HFF-Myc (cell line): ENCODE results near the gene GNB1L.

ENCODE experiments used
- DNase-seq: peaks from one replicate; pipeline ENCODE4 v3.0.0-alpha.2; 2011; ENCODE audit warnings: low read depth; ENCODE audit errors: extremely low read depth
- H3K4me3 ChIP-seq: replicated peaks from 2 replicates; pipeline ENCODE4 v1.5.1; 2011; ENCODE audit warnings: low read depth, mild to moderate bottlenecking, control low read depth, low read length
- TF ChIP-seq, protein P1 (sequence below): IDR thresholded peaks from 2 replicates; pipeline ENCODE4 v1.5.1; 2012; ENCODE audit warnings: mild to moderate bottlenecking, low read depth, low read length, control low read depth; ENCODE audit errors: missing control alignments

The GNB1L gene

DNA sequence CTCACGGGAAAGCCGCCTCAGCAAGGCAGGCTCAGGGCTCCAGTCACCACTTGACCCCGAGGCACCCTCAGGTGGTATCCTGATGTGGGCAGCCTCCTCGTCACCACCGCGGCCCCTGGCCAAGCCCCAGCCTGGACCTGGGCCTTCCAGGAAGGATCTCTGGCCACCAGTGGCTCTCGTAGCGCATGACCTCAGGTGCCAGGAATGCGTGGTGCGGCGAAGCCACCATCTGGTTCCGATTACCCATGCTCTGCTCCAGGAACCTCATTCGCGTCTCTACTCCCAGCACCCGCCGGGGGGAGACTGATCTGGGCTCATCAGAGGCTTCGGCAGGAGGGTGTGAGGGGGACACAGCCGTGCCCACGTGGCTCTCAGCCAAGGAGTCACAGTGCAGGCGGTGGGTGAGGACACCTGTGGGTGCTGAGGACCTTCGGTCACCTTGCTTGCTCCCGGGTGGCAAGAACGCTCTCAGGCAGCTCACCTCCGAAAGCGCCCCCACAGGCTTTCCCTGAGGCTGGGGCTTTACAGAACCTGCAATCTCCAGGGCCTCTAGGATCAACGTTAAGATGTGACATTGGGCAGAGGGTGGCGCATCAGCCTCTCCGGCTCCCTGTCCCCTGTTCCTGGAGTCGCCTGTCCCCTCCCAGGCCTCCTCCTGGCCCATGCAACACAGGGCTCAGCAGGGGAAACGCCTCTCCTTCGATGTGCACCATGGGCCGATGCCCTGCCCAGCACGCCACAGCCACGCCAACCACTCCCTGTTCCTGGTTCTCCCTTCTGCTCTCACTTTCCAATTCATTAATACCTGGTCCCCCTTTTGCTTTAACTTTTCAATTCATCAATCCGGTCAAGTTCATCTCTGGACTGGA is 55.1 kb downstream of the GNB1L start:
- DNase-seq, result peak; percentile 98
- no peak overlapping the region for H3K4me3 ChIP-seq
- TF ChIP-seq, protein P1, sequence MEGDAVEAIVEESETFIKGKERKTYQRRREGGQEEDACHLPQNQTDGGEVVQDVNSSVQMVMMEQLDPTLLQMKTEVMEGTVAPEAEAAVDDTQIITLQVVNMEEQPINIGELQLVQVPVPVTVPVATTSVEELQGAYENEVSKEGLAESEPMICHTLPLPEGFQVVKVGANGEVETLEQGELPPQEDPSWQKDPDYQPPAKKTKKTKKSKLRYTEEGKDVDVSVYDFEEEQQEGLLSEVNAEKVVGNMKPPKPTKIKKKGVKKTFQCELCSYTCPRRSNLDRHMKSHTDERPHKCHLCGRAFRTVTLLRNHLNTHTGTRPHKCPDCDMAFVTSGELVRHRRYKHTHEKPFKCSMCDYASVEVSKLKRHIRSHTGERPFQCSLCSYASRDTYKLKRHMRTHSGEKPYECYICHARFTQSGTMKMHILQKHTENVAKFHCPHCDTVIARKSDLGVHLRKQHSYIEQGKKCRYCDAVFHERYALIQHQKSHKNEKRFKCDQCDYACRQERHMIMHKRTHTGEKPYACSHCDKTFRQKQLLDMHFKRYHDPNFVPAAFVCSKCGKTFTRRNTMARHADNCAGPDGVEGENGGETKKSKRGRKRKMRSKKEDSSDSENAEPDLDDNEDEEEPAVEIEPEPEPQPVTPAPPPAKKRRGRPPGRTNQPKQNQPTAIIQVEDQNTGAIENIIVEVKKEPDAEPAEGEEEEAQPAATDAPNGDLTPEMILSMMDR, result peak; percentile 6

DNA sequence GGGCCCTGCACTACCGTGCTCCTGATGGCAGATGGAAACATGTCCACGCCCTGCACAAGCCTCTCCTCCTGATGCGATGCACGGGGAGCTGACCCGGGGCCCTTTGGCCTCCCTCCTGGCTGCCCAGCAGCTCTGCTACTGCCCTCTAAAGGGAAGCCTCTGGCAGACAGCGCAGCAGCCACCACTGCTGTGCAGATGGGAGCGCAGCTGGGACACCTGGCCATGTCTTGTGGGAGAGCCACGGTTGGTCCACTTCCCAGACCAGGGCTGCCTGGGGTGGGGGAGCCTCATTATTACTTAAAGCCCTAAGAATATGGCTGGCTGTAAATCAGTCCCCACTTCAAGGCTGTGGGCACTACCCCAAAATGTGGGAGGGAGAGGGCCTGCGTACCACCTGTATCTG is 55.8 kb downstream of the GNB1L start:
- no peak overlapping the region for H3K4me3 ChIP-seq
- TF ChIP-seq, protein P1, result no peak
- DNase-seq, result no peak

DNA sequence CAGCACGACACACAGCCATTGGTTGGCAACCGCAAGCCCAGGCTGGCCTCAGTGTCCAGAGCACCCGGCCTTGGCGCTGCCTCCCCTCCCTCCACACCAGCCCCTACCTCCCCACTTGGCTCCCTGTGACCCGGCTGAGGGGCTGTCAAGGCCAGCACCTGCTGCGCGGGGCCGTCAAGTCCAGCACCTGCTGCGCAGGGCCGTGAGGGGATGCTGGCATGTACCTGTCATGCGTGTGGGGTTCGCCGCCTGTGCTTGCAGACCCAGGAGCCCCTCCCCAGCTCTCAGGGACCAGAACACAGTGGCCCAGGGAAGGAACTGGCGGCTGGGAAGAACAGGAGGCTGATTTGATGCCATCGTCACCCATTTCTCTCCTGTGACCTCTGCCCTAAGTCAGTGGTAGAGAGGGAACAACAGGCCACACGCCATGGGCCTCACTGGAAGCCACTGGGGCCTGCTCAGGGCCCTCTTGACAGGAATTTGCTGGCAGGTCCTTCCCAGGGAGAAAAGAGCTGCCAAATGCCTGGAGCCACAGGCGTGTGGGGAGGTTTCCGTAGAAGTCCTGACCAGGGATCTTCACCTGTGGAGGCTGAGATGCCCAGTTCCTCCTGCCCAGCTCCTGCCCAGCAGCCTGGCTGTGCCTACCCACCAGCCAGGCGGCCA is 56.5 kb downstream of the GNB1L start:
- TF ChIP-seq, protein P1, result no peak
- H3K4me3 ChIP-seq, result no peak overlapping the region
- DNase-seq, result no peak

DNA sequence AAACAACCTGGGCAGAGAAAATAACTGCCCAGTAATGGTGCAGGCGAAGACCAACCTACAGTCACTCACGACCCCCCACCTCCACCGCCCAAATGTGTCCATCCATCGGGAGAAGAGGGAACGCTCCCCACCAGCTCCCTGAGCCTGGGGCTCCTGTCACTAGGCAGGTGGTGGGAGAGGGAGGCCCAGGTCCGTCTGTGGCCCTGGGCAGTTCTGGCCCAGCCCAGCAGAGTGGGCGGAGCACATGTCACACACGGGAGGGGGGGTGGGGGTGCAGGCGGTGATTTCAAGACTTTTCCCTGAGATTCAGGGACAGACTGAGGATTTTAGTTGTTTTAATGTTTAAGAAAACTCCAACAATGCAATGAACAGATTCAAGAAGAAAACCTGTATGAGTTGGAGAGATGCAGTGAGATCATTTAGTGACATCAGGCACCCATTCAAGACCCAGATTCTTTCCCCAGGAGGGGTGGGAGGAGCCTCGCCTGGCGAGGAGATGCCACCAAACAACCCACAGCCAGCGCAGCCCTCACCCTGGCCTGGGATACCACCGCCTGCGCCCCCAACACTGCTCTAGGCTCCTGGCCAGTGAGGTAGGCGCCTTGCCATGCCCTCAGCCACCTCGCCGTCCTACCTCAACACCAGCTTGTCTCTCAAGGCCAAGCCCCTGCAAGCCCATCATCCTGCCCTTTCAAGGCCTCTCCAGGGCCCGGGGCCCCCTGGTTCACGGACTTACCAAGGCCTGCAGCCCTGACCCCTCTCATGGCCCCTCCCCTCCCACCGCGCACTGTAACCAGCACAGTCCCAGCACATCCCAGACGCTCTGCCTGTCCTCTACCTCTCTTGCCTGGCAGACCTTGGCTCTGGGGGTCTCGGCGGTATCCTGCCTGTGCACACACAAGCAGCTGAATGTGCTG is 57.3 kb downstream of the GNB1L start:
- H3K4me3 ChIP-seq, result no peak overlapping the region
- TF ChIP-seq, protein P1, result no peak

DNA sequence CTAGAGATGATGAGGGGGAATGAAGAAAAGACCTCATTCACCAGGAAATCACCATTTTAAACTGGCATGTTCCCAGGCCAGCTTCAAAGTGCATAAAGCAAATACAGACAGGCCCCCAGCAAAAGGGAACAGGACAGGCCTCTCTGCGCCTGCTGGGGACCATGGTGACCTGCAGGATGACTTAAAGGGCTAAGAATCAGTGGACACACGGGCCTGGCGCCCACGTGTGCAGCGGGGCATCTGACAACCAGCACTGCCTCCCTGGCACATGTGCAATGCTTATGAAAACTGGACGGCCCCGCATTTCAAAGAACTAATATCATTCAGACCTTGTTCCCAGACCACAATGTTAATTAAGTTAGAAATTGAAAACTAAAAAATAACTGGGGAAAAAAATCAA is 58.5 kb downstream of the GNB1L start:
- TF ChIP-seq, protein P1, result no peak

More for the DNA sequence above, 57.3 kb downstream of the GNB1L start:
- no peak for DNase-seq

DNA sequence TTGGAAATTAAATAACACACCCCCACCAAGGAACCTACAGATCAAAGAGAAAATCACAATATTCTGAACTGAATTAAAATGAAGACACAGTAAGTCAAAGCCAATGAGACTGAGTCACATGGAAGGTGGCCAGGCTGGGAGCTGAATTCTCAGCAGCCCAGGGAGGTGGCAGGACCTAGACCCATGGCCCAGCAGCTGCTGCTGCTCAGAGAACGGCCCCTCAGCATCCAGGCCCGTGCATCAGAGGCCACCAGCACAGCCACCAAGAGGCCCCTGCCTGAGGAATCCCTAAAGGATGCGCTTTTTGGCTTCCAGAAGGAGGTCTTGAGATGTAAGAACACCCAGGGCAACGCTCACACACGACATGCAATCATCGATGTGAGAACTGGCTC is 59.1 kb downstream of the GNB1L start:
- TF ChIP-seq, protein P1, result no peak
- DNase-seq, result no peak
- H3K4me3 ChIP-seq, result no peak overlapping the region

More for the DNA sequence above, 58.5 kb downstream of the GNB1L start:
- DNase-seq, result no peak
- H3K4me3 ChIP-seq, result no peak overlapping the region
